GM12873 (cell line): Measurements from ENCODE around the gene C6orf89.

Source experiments
- CTCF ChIP-seq: IDR thresholded peaks from 2 replicates; pipeline ENCODE4 v1.5.1; 2012; ENCODE audit warnings: low read depth, mild to moderate bottlenecking, moderate library complexity, low read length, control low read depth; ENCODE audit not compliant: insufficient read depth; ENCODE audit errors: missing control alignments

Gene C6orf89

GRCh38 chr6:36937896-36938295 lies 52.1 kb downstream of the C6orf89 start:
- TF ChIP-seq CTCF = no peak

- no peak for TF ChIP-seq CTCF
These were observed 52.8 kb downstream of the C6orf89 start for GRCh38 chr6:36938536-36938935.

- TF ChIP-seq CTCF = no peak
These were observed 54.3 kb downstream of the C6orf89 start for GRCh38 chr6:36940027-36940426.

- TF ChIP-seq CTCF = no peak
These were observed 58.9 kb downstream of the C6orf89 start for GRCh38 chr6:36944650-36945049.

GRCh38 chr6:36945301-36945700 lies 59.5 kb downstream of the C6orf89 start:
- no peak for TF ChIP-seq CTCF

GRCh38 chr6:36946526-36946925 lies 60.8 kb downstream of the C6orf89 start:
- no peak for TF ChIP-seq CTCF

- TF ChIP-seq CTCF = no peak
These were observed 62.0 kb downstream of the C6orf89 start for GRCh38 chr6:36947570-36948351.
